Activated CD4-positive, alpha-beta T cell treated with anti-CD3 and anti-CD28 coated beads for 48 hours (primary cell): Measurements from ENCODE around the gene EMSY.

ENCODE experiments used
- DNase-seq: peaks from one replicate; pipeline ENCODE4 v3.0.0-alpha.2; 2020

EMSY gene

DNA sequence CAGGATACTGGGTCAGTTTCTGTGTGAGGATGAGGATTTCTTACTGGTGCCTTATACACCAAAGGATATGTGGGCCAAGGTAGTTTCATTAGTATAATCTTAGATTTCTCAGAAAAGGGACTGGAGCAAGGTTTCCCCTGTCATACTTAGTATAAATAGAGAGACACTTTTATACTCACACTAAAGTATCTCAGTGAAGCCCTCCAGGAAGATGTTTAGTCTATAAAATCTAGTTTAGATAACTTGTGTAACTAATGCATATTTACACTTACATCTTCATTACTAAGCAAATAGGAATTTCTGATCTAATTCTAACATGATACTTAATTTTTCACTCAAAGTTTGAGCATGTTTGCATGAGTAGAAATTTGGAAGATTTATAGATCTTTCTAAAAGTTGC, 11.1 kb downstream of the EMSY start:
- no peak for DNase-seq

DNA sequence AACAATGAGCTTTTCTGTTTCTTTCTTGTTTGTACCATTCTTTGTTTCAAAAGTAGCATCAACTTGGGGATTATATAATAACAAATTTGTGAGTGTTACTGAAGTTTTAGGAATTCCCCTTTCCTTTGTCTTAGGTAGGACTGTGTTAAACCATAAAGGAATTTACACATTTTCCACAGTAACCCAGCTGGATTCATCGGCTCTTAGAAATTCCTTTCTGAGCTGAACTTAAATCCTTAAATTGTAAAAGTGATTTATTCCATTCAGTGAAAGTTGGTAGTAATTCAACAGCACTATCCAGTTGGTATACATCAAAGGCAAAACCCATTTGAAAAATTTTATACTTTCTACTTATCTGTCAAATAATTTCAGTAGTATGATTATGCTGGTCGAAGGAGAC, 11.8 kb downstream of the EMSY start:
- no peak for DNase-seq

DNA sequence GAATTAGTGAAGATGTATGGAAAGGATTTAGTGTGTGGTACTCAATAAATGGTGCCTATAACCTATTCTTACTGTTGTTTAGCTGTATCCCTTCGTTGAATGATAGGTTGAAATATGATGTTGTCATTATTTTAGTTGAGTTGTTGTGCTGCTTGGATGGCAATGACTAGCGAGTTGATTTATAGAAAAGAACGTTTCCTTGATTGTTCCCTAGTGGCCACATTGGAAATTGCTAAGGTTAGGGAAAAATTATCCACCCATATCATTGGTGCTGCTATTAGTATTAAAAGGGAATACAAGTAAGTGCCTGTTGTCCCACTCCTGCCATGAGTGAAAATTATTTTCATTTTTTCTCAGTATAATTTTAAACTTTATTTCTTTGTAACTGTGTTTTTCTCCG, 14.5 kb downstream of the EMSY start:
- no peak for DNase-seq

DNA sequence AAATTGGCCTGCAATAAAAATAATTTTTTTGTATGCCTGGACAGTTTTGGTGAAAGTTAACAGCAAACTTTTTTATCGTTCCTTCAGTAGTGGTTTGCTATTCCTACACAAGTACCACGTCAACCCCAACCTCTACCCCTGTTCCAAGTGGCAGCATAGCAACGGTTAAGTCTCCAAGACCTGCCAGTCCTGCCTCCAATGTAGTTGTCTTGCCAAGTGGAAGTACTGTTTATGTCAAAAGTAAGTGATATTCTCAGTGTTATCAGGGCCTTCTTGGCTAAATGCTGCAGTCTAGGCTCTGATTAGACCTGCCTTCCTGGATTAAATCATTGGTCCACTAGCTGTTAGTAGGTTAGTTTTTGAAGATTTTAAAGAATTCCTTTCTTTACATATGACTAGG, 15.0 kb downstream of the EMSY start:
- no peak for DNase-seq

GRCh38 chr11:76462317-76462716, 17.5 kb downstream of the EMSY start:
- DNase-seq = no peak

DNA sequence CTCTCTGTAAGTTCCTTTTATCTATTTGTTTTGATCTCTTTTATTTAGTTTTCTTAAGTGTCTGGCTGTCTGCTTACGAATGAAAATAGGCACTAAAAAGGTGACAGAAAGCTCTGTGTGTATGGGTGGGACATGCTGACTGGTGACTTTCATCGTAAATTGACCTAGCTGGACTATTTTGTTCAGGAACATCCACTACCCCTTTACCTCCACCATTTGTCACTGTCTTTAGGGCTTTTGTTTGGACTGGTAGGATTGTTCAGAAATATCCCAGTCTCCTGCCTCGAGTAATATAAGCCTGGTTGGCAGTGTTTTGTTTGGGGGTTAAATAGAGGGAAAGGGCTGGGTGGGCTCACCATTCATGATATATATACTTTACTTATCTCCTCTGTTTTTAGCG, 20.9 kb downstream of the EMSY start:
- no peak for DNase-seq

DNA sequence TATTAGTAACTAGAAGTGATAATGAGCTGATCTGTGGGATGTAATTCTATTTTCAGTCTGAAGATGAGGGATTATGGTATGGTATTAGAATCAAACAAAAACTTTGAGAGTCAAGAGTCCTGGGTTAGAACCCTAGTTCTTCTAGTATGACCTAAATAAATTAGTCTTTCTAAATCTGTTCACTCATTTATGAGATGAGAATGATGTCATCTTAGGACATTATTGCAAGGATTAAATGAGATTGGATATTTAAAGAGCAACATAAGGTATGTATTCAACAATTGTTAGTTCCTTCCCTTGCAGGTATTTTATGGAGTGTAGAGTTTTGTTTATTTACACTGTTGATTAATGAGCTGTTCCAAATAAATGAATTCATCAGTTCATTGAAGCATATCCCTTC, 21.8 kb downstream of the EMSY start:
- DNase-seq = no peak

GRCh38 chr11:76469141-76469540, 24.3 kb downstream of the EMSY start:
- no peak for DNase-seq

- DNase-seq = no peak
Measured at GRCh38 chr11:76471382-76471781, 26.6 kb downstream of the EMSY start.

DNA sequence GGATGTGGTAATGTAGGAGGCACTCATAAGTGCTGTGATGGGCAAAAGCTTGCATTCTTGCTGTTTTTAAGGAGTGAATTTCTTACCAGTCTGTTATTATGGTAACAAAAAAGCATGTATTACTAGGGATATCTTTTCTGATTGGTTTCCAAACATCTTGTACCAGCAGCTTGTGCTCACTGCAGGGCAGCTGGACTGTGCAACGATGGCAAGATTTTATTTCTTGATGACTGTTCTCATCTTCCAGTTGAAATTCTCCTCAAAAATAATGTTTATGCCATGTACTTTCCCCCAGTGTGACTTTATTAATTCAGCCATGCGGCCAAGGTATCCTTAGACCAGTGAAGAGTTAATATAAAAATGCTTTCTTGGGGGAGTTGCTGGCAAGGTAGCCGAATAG, 35.4 kb downstream of the EMSY start:
- no peak for DNase-seq

DNA sequence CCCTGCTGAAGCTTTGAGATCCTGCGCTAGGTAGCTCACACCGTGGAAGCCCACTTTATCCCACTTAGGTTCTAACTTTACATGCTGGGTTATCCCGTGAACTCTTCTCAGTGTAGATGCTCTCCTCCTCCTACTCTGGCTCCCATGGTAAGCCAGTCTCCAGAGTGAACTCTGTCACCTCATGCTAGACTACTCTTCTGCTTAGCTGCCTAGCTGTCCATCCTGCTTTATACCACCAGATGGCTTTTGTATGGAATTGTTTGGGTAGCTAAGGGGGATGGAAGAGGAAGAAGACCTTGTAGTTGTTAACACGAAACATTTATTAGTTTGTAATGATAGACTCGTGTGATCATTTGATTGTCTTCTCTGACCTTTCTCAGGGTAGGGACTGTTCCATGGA, 46.8 kb downstream of the EMSY start:
- DNase-seq = no peak

DNA sequence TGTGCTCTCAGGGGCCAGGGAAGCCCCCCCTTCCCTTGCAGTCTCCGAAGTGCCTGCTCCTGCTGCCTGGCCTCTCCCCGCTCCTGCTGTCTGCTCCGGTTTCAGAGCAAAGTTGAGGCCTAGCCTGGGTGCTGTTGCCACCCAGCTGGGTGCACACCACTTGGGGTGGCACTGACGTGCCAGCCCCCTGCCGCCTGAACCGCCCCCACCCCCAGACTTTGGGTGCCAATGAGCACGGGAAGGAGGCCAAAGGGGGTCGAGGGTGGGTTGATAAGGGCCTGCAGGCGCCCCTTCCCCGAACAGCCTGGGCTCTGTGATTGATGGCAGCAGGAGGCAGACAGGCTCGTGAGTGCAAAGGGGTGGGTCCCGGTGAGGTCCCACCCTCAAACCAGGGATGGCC, 48.2 kb downstream of the EMSY start:
- DNase-seq = no peak

DNA sequence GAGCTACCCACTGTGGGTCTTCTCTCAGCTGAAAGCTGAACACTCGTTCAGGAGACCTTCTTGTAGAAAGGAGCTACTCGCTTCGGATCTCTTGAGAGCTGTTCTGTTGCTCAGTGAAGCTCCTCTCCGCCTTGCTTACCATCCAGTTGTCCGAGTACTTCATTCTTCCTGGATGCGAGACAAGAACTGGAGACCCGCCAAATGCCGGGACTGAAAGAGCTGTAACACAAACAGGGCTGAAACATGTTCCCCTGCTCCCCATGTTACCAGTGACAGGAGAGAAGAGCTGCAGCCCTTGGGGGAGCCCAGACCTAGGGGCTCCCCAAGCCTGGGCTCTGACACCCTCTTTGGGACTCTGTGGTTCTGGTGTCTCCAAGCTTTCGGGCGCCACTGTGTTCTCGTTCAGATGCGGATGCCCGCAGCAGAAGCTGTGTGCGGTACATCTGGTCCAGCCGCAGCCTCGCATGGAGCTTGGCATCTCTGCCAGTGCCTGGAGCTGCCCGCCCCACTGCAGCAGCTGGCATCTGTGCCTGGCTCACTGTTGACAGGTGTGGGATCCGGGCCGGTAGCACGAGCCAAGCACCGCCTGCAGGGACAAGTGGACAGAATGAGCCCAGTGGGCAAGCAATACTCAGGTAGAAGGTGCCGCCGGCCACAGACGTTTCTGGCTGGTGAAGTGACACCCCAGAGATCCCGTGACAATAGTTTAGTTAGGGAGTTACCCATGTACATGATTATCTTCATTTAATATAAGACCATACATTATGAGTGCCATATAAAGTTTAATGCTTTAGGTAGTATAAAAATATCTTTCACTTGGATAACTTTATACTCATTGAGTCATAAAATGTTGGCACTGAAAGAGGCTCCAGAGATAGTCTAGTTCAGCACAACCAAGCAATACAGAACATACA, 49.1 kb downstream of the EMSY start:
- DNase-seq = no peak

DNA sequence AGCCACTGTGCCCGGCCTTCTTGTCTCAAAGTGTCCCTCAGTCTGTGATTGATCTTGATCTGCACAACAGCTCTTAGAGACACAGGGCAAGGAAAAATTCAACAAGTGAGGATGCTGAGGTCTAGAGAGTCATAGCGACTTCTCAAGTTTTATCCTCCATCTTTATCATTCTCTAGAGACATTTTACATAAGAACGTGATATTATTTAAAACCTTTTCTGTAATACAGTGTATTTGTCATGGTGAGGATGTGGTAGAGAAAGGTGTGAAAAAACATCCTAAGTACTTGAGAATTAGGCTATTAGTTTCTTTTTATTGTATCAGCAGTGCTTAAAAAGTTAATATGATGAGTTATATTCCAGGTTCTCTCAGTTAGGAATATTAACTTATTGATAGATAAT, 50.2 kb downstream of the EMSY start:
- DNase-seq = no peak

GRCh38 chr11:76496174-76496573, 51.4 kb downstream of the EMSY start:
- DNase-seq = no peak

GRCh38 chr11:76501526-76502202, 56.8 kb downstream of the EMSY start:
- DNase-seq = no peak

DNA sequence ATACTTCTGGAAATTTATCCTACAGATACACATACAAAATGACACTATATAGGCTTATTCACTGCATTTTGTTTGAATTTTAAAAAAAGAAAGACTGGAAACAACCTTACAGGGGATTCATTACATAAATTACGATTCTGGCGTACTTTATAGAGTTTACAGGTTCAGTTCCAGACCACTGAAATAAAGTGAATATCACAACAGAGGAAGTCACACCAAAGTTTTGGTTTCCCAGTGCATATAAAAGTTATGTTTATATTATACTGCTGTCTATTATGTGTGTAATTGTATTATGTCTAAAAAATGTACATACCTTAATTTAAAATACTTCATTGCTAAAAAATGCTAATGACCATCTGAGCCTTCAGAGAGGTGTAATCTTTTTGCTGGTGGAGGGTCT, 62.0 kb downstream of the EMSY start:
- no peak for DNase-seq

- no peak for DNase-seq
Measured at GRCh38 chr11:76510060-76511047, 65.5 kb downstream of the EMSY start.

- no peak for DNase-seq
Measured at GRCh38 chr11:76512851-76513653, 68.2 kb downstream of the EMSY start.

GRCh38 chr11:76513654-76514034, 68.8 kb downstream of the EMSY start:
- no peak for DNase-seq

DNA sequence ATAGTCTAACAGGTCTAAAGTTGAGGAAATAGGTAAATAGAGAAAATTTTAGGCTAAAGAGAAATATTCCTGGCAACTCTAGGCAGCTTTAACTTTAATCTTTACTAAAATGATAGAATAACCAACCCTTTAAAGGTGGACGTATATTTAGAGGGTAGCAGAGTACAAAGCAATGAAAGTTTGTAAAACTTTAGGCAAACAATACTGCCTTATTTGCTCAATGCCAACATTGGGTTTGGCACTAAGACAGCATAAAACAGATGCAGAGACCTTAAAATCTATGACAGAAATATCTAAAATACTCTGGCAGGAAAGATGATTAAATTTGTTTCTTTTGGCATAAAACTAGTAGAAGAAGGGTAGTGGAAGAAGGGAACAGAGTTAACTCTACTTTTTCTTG, 70.7 kb downstream of the EMSY start:
- DNase-seq = no peak

DNA sequence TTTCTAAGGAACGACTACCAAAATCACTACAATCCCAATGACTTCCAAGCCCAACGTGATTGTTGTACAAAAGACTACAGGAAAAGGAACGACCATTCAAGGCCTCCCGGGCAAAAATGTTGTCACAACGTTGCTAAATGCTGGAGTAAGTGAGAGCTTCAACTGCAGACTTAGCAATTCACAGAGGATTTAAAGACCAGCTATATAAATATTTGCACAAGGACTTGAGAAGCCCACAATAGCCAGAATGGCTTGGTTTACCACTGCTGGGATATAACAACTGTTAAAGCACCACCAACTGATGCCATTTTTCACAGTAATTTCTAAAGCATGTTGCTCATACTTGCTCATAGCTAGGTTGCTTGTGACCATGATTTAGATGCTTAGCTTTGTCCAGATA, 78.3 kb downstream of the EMSY start:
- DNase-seq = no peak
